ENCODE measurements around the gene VPS9D1. TPM values are rescaled to one million over a fixed set of nuclear protein-coding genes. Genes with fewer than 3 reads are reported as not detected.

Gene VPS9D1
- total RNA-seq, 4 donors from 2014 or later: 5.9 to 14.1 (median 7.0) TPM

DNA sequence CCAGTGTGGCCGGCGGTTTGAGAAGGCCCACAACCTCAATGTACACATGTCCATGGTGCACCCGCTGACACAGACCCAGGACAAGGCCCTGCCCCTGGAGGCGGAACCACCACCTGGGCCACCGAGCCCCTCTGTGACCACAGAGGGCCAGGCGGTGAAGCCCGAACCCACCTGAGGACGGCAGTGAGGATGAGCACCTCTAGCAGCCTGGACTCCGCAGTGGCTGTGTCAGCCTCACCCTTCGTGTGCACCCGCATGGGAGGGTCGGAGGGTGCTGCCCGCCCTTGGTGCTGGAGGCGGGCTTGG, 17.3 kb upstream of the VPS9D1 start:
- 88 to 91% methylated on average over 9 to 14 of the region's 14 CpGs for WGBS, 2 donors
- Histone ChIP-seq H3K4me3 (no peak overlapping the region), H3K9me3 (no peaks in the 10 kb centered on the region), H3K27me3 (no peaks in the 10 kb centered on the region), H3K27ac (no peak overlapping the region), H3K36me3 (peaks cover 11 to 86% (median 43%) of the 10 kb centered on the region in 3 donors), H3K4me1 (peaks cover 0 to 3% (median 0%) of the 10 kb centered on the region in 4 donors)
- DNase-seq (ENCODE audit: low spot score in 2 of 2): no peak
- TF ChIP-seq EP300 (IDR thresholded peaks at IDR 0.05): no peak
- TF ChIP-seq POLR2A (IDR thresholded peaks at IDR 0.05): no peak
- TF ChIP-seq, protein P1, sequence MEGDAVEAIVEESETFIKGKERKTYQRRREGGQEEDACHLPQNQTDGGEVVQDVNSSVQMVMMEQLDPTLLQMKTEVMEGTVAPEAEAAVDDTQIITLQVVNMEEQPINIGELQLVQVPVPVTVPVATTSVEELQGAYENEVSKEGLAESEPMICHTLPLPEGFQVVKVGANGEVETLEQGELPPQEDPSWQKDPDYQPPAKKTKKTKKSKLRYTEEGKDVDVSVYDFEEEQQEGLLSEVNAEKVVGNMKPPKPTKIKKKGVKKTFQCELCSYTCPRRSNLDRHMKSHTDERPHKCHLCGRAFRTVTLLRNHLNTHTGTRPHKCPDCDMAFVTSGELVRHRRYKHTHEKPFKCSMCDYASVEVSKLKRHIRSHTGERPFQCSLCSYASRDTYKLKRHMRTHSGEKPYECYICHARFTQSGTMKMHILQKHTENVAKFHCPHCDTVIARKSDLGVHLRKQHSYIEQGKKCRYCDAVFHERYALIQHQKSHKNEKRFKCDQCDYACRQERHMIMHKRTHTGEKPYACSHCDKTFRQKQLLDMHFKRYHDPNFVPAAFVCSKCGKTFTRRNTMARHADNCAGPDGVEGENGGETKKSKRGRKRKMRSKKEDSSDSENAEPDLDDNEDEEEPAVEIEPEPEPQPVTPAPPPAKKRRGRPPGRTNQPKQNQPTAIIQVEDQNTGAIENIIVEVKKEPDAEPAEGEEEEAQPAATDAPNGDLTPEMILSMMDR (IDR thresholded peaks at IDR 0.05): no peak

DNA sequence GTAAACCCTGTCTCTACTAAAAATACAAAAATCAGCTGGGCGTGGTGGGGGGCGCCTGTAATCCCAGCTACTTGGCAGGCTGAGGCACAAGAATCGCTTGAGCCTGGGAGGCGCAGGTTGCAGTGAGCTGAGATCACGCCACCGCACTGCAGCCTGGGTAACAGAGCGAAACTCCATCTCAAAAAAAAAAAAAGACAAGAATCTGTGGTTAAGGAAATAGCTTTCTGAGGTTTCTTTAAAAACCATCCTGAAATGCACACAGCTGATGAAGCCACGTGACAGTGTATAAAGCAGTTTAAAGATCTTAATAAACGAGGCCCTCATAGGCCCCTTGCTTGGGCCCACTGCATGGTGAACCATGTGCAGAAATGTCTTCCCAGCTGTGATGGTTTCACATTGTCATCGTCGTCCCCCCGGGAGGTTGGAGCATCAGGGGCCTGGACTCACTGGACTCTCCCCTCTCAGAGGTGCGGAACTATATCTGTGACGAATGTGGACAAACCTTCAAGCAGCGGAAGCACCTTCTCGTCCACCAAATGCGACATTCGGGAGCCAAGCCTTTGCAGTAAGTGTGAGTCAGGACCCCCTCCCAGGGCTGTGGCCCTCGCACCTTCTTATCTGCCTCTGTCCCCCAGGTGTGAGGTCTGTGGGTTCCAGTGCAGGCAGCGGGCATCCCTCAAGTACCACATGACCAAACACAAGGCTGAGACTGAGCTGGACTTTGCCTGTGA, 16.8 kb upstream of the VPS9D1 start:
- Histone ChIP-seq H3K9me3 (no peaks in the 10 kb centered on the region), H3K27me3 (no peaks in the 10 kb centered on the region), H3K27ac (no peak overlapping the region), H3K4me1 (no peaks in the 10 kb centered on the region), H3K36me3 (peaks cover 11 to 91% (median 43%) of the 10 kb centered on the region in 3 donors), H3K4me3 (no peak overlapping the region)
- 90 to 91% methylated on average over 19 to 20 of the region's 20 CpGs for WGBS, 2 donors
- no peak for TF ChIP-seq POLR2A (IDR thresholded peaks at IDR 0.05)
- TF ChIP-seq, protein P1 (IDR thresholded peaks at IDR 0.05): no peak
- TF ChIP-seq EP300 (IDR thresholded peaks at IDR 0.05): no peak
- DNase-seq (ENCODE audit: low spot score in 2 of 2): no peak

DNA sequence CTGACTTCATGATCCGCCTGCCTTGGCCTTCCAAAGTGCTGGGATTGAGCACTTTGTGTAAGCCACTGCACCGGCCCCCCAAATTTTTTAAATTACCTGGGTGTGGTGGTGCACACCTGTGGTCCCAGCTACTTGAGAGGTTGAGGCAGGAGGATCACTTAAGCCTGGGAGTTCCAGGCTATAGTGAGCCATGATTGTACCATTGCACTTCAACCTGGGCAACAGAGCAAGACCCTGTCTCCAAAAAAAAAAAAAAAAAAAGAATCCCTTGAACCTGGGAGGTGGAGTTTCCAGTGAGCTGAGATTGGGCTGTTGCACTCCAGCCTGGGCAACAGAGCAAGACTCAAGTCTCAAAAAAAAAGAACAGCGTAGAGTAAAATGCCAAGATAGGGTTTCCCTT, 15.9 kb upstream of the VPS9D1 start:
- no peaks in the 10 kb centered on the region for H3K9me3 ChIP-seq
- TF ChIP-seq, protein P1 (IDR thresholded peaks at IDR 0.05): no peak
- TF ChIP-seq EP300 (IDR thresholded peaks at IDR 0.05): no peak
- TF ChIP-seq POLR2A (IDR thresholded peaks at IDR 0.05): no peak
- H3K27me3 ChIP-seq: no peaks in the 10 kb centered on the region
- WGBS, 2 donors: 97 to 100% methylated on average over 1 to 3 of the region's 3 CpGs
- H3K4me1 ChIP-seq: no peaks in the 10 kb centered on the region
- H3K36me3 ChIP-seq: peaks cover 11 to 99% (median 43%) of the 10 kb centered on the region in 3 donors
- H3K27ac ChIP-seq: no peak overlapping the region
- no peak overlapping the region for H3K4me3 ChIP-seq
- no peak for DNase-seq (ENCODE audit: low spot score in 2 of 2)

DNA sequence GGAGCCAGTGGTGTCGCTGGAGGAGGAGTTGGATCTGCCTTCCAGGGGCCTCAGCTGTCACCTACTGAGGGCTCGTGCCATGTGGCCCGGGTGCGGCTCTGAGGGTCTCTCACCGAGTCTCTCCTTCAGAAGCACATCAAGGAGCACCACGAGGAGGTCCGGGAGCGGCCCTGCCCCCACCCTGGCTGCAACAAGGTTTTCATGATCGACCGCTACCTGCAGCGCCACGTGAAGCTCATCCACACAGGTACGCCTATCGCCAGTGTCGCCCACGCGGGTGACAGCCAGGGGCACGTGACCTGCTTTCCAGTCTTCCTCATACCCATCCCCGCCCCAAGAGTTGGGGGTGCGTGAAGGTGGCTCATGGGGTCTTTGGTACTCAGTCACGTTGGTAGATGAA, 13.1 kb upstream of the VPS9D1 start:
- Histone ChIP-seq H3K36me3 (peaks cover 9 to 100% (median 57%) of the 10 kb centered on the region in 3 donors), H3K9me3 (no peaks in the 10 kb centered on the region), H3K4me1 (no peaks in the 10 kb centered on the region), H3K27ac (no peak overlapping the region), H3K27me3 (no peaks in the 10 kb centered on the region), H3K4me3 (no peak overlapping the region)
- 90 to 92% methylated on average over 19 to 21 of the region's 21 CpGs for WGBS, 2 donors
- no peak for DNase-seq (ENCODE audit: low spot score in 2 of 2)
- TF ChIP-seq EP300 (IDR thresholded peaks at IDR 0.05): no peak
- no peak for TF ChIP-seq POLR2A (IDR thresholded peaks at IDR 0.05)
- TF ChIP-seq, protein P1 (IDR thresholded peaks at IDR 0.05): no peak

DNA sequence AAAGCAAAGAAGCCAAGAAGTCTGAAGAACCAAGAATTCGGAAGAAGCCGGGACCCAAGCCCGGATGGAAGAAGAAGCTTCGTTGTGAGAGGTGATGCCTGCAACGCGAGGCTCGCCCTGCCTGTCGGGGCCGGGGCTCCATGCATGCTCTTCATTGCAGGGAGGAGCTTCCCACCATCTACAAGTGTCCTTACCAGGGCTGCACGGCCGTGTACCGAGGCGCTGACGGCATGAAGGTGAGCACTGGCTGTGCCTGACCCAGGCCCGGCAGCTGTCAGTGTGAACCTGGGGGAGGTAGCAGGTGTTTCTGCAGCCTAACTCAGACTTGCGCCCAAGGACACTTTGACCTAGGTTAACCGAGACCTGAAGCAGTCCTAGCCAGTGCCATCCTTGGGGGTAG, 12.6 kb upstream of the VPS9D1 start:
- no peaks in the 10 kb centered on the region for H3K4me1 ChIP-seq
- no peak for TF ChIP-seq EP300 (IDR thresholded peaks at IDR 0.05)
- no peak for TF ChIP-seq POLR2A (IDR thresholded peaks at IDR 0.05)
- TF ChIP-seq, protein P1 (IDR thresholded peaks at IDR 0.05): no peak
- no peak overlapping the region for H3K27ac ChIP-seq
- DNase-seq (ENCODE audit: low spot score in 2 of 2): no peak
- WGBS, 2 donors: 85 to 87% methylated on average over 16 to 17 of the region's 17 CpGs
- H3K36me3 ChIP-seq: peaks cover 9 to 100% (median 54%) of the 10 kb centered on the region in 3 donors
- no peaks in the 10 kb centered on the region for H3K9me3 ChIP-seq
- no peak overlapping the region for H3K4me3 ChIP-seq
- no peaks in the 10 kb centered on the region for H3K27me3 ChIP-seq

Data from tibial nerve (tissue), 4 donors.